ENCODE data around the gene ITGAE. TPM values are rescaled to one million over a fixed set of nuclear protein-coding genes. Genes with fewer than 3 reads are reported as not detected.
"Not testable (repeated sequence)": the region's sequence is repeated elsewhere in the genome, so short reads cannot be mapped to it uniquely, and the experiment has no call there.

Gene ITGAE
- total RNA-seq, 1 donor from 2014 or later: 31.8 TPM

- intact Hi-C loops (cut with micrococcal nuclease): loop anchor here (1.0 to 5.0 kb wide), 8 partner anchors 10 to 239 kb away; partner anchors contain the start of genes ATP2A3, CAMKK1, CTNS and EMC6
- Mint-ChIP-seq H3K4me1 (ENCODE audit: low read depth) (peaks cover 62% of the 10 kb centered on the region), H3K4me3 (peak within 1 kb of the TSS; percentile 98), H3K27ac (peak within 1 kb of the TSS; percentile 86), H3K9me3 (no peaks in the 10 kb centered on the region), H3K27me3 (ENCODE audit: insufficient read depth) (no peaks in the 10 kb centered on the region), H3K36me3 (ENCODE audit: low read depth) (peaks cover 62% of the 10 kb centered on the region)
- peak; percentile 93 for DNase-seq (ENCODE audit: low spot score)
Observed at GRCh38 chr17:3723556-3724377, 77.2 kb downstream of the ITGAE start, which contains the start of gene HASPIN. TSS of gene HASPIN (plus strand) at chr17:3723903. CDS start at chr17:3723936, 33 bp downstream.

GRCh38 chr17:3723188-3723555, 77.8 kb downstream of the ITGAE start:
- intact Hi-C loops (cut with micrococcal nuclease): loop anchor here (1.0 to 5.0 kb wide), 8 partner anchors 10 to 239 kb away; partner anchors contain the start of genes ATP2A3, CAMKK1, CTNS and EMC6

GRCh38 chr17:3722716-3723115, 78.3 kb downstream of the ITGAE start:
- DNase-seq (ENCODE audit: low spot score): no peak
- H3K36me3 Mint-ChIP-seq (ENCODE audit: low read depth): peaks cover 69% of the 10 kb centered on the region
- peak overlapping the region; percentile 98 for H3K4me3 Mint-ChIP-seq
- peak overlapping the region; percentile 86 for H3K27ac Mint-ChIP-seq
- H3K27me3 Mint-ChIP-seq (ENCODE audit: insufficient read depth): no peaks in the 10 kb centered on the region
- H3K9me3 Mint-ChIP-seq: no peaks in the 10 kb centered on the region
- peaks cover 72% of the 10 kb centered on the region for H3K4me1 Mint-ChIP-seq (ENCODE audit: low read depth)
- intact Hi-C loops (cut with micrococcal nuclease): loop anchor here (1.0 to 5.0 kb wide), 8 partner anchors 9 to 240 kb away; partner anchors contain the start of genes ATP2A3, CAMKK1, CTNS and EMC6

More at GRCh38 chr17:3723188-3723555, 77.8 kb downstream of the ITGAE start:
- Mint-ChIP-seq H3K27ac (peak overlapping the region; percentile 86), H3K4me1 (ENCODE audit: low read depth) (peaks cover 68% of the 10 kb centered on the region), H3K4me3 (peak overlapping the region; percentile 98), H3K9me3 (no peaks in the 10 kb centered on the region), H3K27me3 (ENCODE audit: insufficient read depth) (no peaks in the 10 kb centered on the region), H3K36me3 (ENCODE audit: low read depth) (peaks cover 68% of the 10 kb centered on the region)
- no peak for DNase-seq (ENCODE audit: low spot score)

GRCh38 chr17:3719265-3719664, 81.7 kb downstream of the ITGAE start:
- Mint-ChIP-seq H3K27me3 (ENCODE audit: insufficient read depth) (no peaks in the 10 kb centered on the region), H3K27ac (peak overlapping the region; percentile 40), H3K36me3 (ENCODE audit: low read depth) (peaks cover 77% of the 10 kb centered on the region), H3K4me3 (peak overlapping the region; percentile 67), H3K4me1 (ENCODE audit: low read depth) (peaks cover 77% of the 10 kb centered on the region), H3K9me3 (no peaks in the 10 kb centered on the region)
- intact Hi-C loops (cut with micrococcal nuclease): no loop called here
- no peak for DNase-seq (ENCODE audit: low spot score)

- intact Hi-C loops (cut with micrococcal nuclease): no loop called here
- Mint-ChIP-seq H3K9me3 (no peaks in the 10 kb centered on the region), H3K36me3 (ENCODE audit: low read depth) (peaks cover 77% of the 10 kb centered on the region), H3K27ac (peak overlapping the region; percentile 67), H3K27me3 (ENCODE audit: insufficient read depth) (no peaks in the 10 kb centered on the region), H3K4me3 (peak overlapping the region; percentile 56), H3K4me1 (ENCODE audit: low read depth) (peaks cover 79% of the 10 kb centered on the region)
- DNase-seq (ENCODE audit: low spot score): no peak
Observed at GRCh38 chr17:3718201-3718600, 82.8 kb downstream of the ITGAE start.

GRCh38 chr17:3715296-3715695, 85.7 kb downstream of the ITGAE start:
- no peak for DNase-seq (ENCODE audit: low spot score)
- H3K27ac Mint-ChIP-seq: peak overlapping the region; percentile 87
- intact Hi-C loops (cut with micrococcal nuclease): no loop called here
- no peaks in the 10 kb centered on the region for H3K27me3 Mint-ChIP-seq (ENCODE audit: insufficient read depth)
- peaks cover 80% of the 10 kb centered on the region for H3K4me1 Mint-ChIP-seq (ENCODE audit: low read depth)
- H3K36me3 Mint-ChIP-seq (ENCODE audit: low read depth): peaks cover 68% of the 10 kb centered on the region
- H3K4me3 Mint-ChIP-seq: peak overlapping the region; percentile 66
- peaks cover 6% of the 10 kb centered on the region for H3K9me3 Mint-ChIP-seq

- Mint-ChIP-seq H3K4me1 (ENCODE audit: low read depth) (peaks cover 75% of the 10 kb centered on the region), H3K9me3 (peaks cover 6% of the 10 kb centered on the region), H3K36me3 (ENCODE audit: low read depth) (peaks cover 56% of the 10 kb centered on the region), H3K27me3 (ENCODE audit: insufficient read depth) (no peaks in the 10 kb centered on the region), H3K4me3 (peak overlapping the region; percentile 9), H3K27ac (peak overlapping the region; percentile 74)
- intact Hi-C loops (cut with micrococcal nuclease): loop anchor here (1.0 kb wide), 1 partner anchor 10 kb away; the partner anchor contains the start of gene HASPIN
- DNase-seq (ENCODE audit: low spot score): peak; percentile 37
Observed at GRCh38 chr17:3712811-3713463, 88.1 kb downstream of the ITGAE start.

- Mint-ChIP-seq H3K4me3 (peak overlapping the region; percentile 64), H3K27ac (peak overlapping the region; percentile 74), H3K4me1 (ENCODE audit: low read depth) (peaks cover 56% of the 10 kb centered on the region), H3K36me3 (ENCODE audit: low read depth) (peaks cover 47% of the 10 kb centered on the region), H3K27me3 (ENCODE audit: insufficient read depth) (no peaks in the 10 kb centered on the region), H3K9me3 (peaks cover 6% of the 10 kb centered on the region)
- peak; percentile 83 for DNase-seq (ENCODE audit: low spot score)
- intact Hi-C loops (cut with micrococcal nuclease): loop anchor here (1.0 kb wide), 4 partner anchors 9 to 54 kb away; partner anchors contain the start of genes EMC6, P2RX5 and TAX1BP3
Observed at GRCh38 chr17:3710951-3711383, 90.0 kb downstream of the ITGAE start.

GRCh38 chr17:3708366-3708765, 92.6 kb downstream of the ITGAE start:
- H3K27ac Mint-ChIP-seq: peak overlapping the region; percentile 62

GRCh38 chr17:3705718-3705984, 95.3 kb downstream of the ITGAE start:
- H3K27ac Mint-ChIP-seq; H3K4me3 Mint-ChIP-seq; H3K9me3 Mint-ChIP-seq; H3K27me3 Mint-ChIP-seq (ENCODE audit: insufficient read depth); intact Hi-C loops (cut with micrococcal nuclease); DNase-seq (ENCODE audit: low spot score): not testable (repeated sequence)
- peaks cover 43% of the 10 kb centered on the region for H3K36me3 Mint-ChIP-seq (ENCODE audit: low read depth)
- peaks cover 25% of the 10 kb centered on the region for H3K4me1 Mint-ChIP-seq (ENCODE audit: low read depth)

More at GRCh38 chr17:3708366-3708765, 92.6 kb downstream of the ITGAE start:
- H3K36me3 Mint-ChIP-seq (ENCODE audit: low read depth): peaks cover 42% of the 10 kb centered on the region
- H3K9me3 Mint-ChIP-seq: peaks cover 6% of the 10 kb centered on the region
- H3K4me1 Mint-ChIP-seq (ENCODE audit: low read depth): peaks cover 41% of the 10 kb centered on the region
- intact Hi-C loops (cut with micrococcal nuclease): no loop called here
- H3K27me3 Mint-ChIP-seq (ENCODE audit: insufficient read depth): no peaks in the 10 kb centered on the region
- no peak for DNase-seq (ENCODE audit: low spot score)
- H3K4me3 Mint-ChIP-seq: peak overlapping the region; percentile 37

GRCh38 chr17:3704931-3705717, 95.9 kb downstream of the ITGAE start:
- intact Hi-C loops (cut with micrococcal nuclease): no loop called here
- Mint-ChIP-seq H3K36me3 (ENCODE audit: low read depth) (peaks cover 45% of the 10 kb centered on the region), H3K4me1 (ENCODE audit: low read depth) (peaks cover 24% of the 10 kb centered on the region), H3K27ac (peak overlapping the region; percentile 4), H3K9me3 (peaks cover 8% of the 10 kb centered on the region), H3K27me3 (ENCODE audit: insufficient read depth) (no peaks in the 10 kb centered on the region), H3K4me3 (no peak overlapping the region)
- DNase-seq (ENCODE audit: low spot score): no peak

GRCh38 chr17:3702041-3702539, 98.9 kb downstream of the ITGAE start:
- DNase-seq (ENCODE audit: low spot score); intact Hi-C loops (cut with micrococcal nuclease); H3K27ac Mint-ChIP-seq; H3K4me3 Mint-ChIP-seq; H3K27me3 Mint-ChIP-seq (ENCODE audit: insufficient read depth): not testable (repeated sequence)
- peaks cover 11% of the 10 kb centered on the region for H3K4me1 Mint-ChIP-seq (ENCODE audit: low read depth)
- peaks cover 13% of the 10 kb centered on the region for H3K9me3 Mint-ChIP-seq
- H3K36me3 Mint-ChIP-seq (ENCODE audit: low read depth): peaks cover 37% of the 10 kb centered on the region
